Mammary epithelial cell (primary cell): ENCODE measurements around the gene KCP.

Source experiments
- EZH2 ChIP-seq: IDR thresholded peaks from 2 replicates; pipeline ENCODE4 v1.6.1; 2012; ENCODE audit warnings: low read length, inconsistent platforms, borderline replicate concordance
- TF ChIP-seq, protein P1 (sequence below), 2 donors: IDR thresholded peaks in 1 of 2; conservative IDR thresholded peaks in 1 of 2; 2 replicates each; pipeline ENCODE4 v1.5.1; 2011 to 2012; ENCODE audit warnings: inconsistent platforms in 2 of 2, low read length in 2 of 2, mild to moderate bottlenecking in 2 of 2, control low read depth in 1 of 2, low read depth in 1 of 2; ENCODE audit not compliant: insufficient read depth in 1 of 2; ENCODE audit errors: extremely low read depth in 1 of 2

- TF ChIP-seq, protein P1, sequence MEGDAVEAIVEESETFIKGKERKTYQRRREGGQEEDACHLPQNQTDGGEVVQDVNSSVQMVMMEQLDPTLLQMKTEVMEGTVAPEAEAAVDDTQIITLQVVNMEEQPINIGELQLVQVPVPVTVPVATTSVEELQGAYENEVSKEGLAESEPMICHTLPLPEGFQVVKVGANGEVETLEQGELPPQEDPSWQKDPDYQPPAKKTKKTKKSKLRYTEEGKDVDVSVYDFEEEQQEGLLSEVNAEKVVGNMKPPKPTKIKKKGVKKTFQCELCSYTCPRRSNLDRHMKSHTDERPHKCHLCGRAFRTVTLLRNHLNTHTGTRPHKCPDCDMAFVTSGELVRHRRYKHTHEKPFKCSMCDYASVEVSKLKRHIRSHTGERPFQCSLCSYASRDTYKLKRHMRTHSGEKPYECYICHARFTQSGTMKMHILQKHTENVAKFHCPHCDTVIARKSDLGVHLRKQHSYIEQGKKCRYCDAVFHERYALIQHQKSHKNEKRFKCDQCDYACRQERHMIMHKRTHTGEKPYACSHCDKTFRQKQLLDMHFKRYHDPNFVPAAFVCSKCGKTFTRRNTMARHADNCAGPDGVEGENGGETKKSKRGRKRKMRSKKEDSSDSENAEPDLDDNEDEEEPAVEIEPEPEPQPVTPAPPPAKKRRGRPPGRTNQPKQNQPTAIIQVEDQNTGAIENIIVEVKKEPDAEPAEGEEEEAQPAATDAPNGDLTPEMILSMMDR (conservative IDR thresholded peaks at IDR 0.05 in 1 of 2, IDR thresholded peaks at IDR 0.05 in 1 of 2; ENCODE audit: extremely low read depth in 1 of 2, insufficient read depth in 1 of 2, low read depth in 1 of 2, low read length in 2 of 2) = no peak
- TF ChIP-seq EZH2 = no peak
Observed at GRCh38 chr7:128838981-128839731, 71.4 kb downstream of the KCP start.
